Left ventricle myocardium inferior (tissue), 1 donor: ENCODE results near the gene KCNJ16. TPM values are rescaled to one million over a fixed set of nuclear protein-coding genes. Genes with fewer than 3 reads are reported as not detected.

Experiments used
- DNase-seq: peaks from one replicate; pipeline ENCODE4 v3.0.0-alpha.2; 2020
- H3K27ac ChIP-seq: fragments of 200-600 bp; replicated peaks from 2 replicates; pipeline ENCODE4 v1.8.0; 2021
- H3K27me3 ChIP-seq: fragments of 200-600 bp; 2 replicates; pipeline ENCODE4 v1.8.0; 2021; ENCODE audit warnings: low read depth
- H3K36me3 ChIP-seq: fragments of 200-600 bp; 2 replicates; pipeline ENCODE4 v1.8.0; 2021
- H3K4me1 ChIP-seq: fragments of 200-600 bp; 2 replicates; pipeline ENCODE4 v1.8.0; 2021
- H3K4me3 ChIP-seq: fragments of 200-600 bp; 2 replicates; pipeline ENCODE4 v1.8.0; 2021; ENCODE audit warnings: mild to moderate bottlenecking, moderate library complexity
- H3K9me3 ChIP-seq: fragments of 200-600 bp; replicated peaks from 2 replicates; pipeline ENCODE4 v1.8.0; 2021
- intact Hi-C: fragments of 100-400 bp; cut with micrococcal nuclease; formaldehyde crosslinking; loops from one replicate; pipeline ENCODE4 v1.11.0; 2022
- total RNA-seq: library from RNA; stranded (reverse); fragmentation: NEBNext Ultra II Directional; extraction: Animal tissue kit (Norgen Biotek cat#: 25700); gene quantifications from one replicate; pipeline ENCODE4 v1.2.1, GENCODE V29; 2021
- TF ChIP-seq, protein P1 (sequence below): fragments of 200-600 bp; IDR thresholded peaks from 2 replicates; pipeline ENCODE4 v1.8.0; 2021; ENCODE audit warnings: antibody characterized with exemption, mild to moderate bottlenecking, borderline replicate concordance
- donor health status: DM: no; HTN: yes; CAD: no; lungs with severe emphysema.

The KCNJ16 gene
- total RNA-seq, 1 donor from 2014 or later, result not detected

DNA sequence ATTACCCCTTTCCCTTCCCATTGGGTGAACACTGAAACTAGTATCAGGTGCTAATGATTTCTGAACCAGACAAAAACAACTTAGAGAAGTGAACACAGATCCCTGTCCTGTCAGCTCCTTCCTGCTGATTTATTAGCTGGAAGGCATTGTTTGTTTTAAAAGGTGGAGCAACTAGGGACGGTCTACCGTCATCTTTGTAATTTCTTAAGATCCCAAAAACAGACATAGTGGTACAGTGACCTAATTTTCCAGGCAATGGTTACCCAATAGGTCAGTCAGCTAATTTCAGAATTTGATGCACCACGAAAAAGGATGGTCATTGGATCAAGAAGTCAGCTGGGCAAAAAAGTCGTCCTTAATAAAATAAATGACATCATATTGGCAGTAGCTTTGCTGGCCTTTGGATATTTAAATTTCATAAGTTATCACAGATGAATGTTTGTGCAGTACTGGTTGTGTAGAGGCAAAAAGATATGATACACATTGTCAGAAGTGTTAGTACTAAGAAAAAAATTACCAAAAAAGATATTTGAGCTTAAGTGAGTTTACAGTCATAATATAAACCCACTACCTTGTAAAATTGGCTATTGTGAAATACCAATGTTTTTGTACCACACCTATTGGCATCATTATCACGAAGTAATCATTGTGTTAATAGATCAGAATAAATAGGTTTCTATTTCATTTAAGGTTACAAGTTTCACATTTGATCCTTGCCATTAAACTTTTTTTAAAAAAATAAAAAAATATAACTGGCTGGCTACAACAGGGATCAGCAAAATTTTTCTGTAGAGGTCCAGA is 27.2 kb upstream of the KCNJ16 start:
- peaks cover under 1% of the 10 kb centered on the region for H3K4me1 ChIP-seq
- H3K27ac ChIP-seq, result no peak overlapping the region
- no peaks in the 10 kb centered on the region for H3K9me3 ChIP-seq
- H3K27me3 ChIP-seq, result no peaks in the 10 kb centered on the region
- H3K4me3 ChIP-seq, result no peak overlapping the region
- H3K36me3 ChIP-seq, result no peaks in the 10 kb centered on the region
- DNase-seq, result no peak
- TF ChIP-seq, protein P1, sequence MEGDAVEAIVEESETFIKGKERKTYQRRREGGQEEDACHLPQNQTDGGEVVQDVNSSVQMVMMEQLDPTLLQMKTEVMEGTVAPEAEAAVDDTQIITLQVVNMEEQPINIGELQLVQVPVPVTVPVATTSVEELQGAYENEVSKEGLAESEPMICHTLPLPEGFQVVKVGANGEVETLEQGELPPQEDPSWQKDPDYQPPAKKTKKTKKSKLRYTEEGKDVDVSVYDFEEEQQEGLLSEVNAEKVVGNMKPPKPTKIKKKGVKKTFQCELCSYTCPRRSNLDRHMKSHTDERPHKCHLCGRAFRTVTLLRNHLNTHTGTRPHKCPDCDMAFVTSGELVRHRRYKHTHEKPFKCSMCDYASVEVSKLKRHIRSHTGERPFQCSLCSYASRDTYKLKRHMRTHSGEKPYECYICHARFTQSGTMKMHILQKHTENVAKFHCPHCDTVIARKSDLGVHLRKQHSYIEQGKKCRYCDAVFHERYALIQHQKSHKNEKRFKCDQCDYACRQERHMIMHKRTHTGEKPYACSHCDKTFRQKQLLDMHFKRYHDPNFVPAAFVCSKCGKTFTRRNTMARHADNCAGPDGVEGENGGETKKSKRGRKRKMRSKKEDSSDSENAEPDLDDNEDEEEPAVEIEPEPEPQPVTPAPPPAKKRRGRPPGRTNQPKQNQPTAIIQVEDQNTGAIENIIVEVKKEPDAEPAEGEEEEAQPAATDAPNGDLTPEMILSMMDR, result no peak
- intact Hi-C loops, result no loop called here

- no peaks in the 10 kb centered on the region for H3K36me3 ChIP-seq
Observed at GRCh38 chr17:70049801-70050591, 25.0 kb upstream of the KCNJ16 start.

DNA sequence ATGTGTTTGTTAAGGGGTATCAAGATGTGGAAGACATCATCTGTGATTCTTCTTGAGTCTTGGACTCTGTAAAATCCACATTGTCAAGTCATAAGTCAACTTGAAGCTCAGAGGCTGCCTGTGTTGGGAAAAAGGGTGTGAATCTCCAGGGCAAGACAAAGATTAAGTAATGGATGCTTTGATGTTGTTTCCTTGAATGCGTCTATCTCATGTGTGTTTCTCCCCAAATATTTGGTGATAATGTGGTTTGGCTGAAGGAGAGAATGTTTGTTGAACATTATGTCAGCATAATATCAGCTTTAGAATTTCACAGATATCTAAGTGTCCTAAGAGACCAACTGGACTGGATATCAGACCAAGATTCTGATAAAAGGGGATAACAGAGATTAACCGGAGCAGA is 24.1 kb upstream of the KCNJ16 start:
- no peak overlapping the region for H3K27ac ChIP-seq
- intact Hi-C loops, result no loop called here

More at GRCh38 chr17:70049801-70050591, 25.0 kb upstream of the KCNJ16 start:
- DNase-seq, result no peak
- H3K4me3 ChIP-seq, result no peak overlapping the region
- intact Hi-C loops, result no loop called here
- peaks cover 10% of the 10 kb centered on the region for H3K4me1 ChIP-seq
- H3K27ac ChIP-seq, result no peak overlapping the region
- no peaks in the 10 kb centered on the region for H3K9me3 ChIP-seq
- H3K27me3 ChIP-seq, result no peaks in the 10 kb centered on the region
- TF ChIP-seq, protein P1, result no peak

GRCh38 chr17:70053241-70054234 is 21.5 kb upstream of the KCNJ16 start:
- H3K36me3 ChIP-seq, result no peaks in the 10 kb centered on the region

More for the DNA sequence above, 24.1 kb upstream of the KCNJ16 start:
- TF ChIP-seq, protein P1, result no peak
- Histone ChIP-seq H3K4me1 (peaks cover 10% of the 10 kb centered on the region), H3K9me3 (no peaks in the 10 kb centered on the region), H3K27me3 (no peaks in the 10 kb centered on the region), H3K36me3 (no peaks in the 10 kb centered on the region), H3K4me3 (no peak overlapping the region)
- no peak for DNase-seq

More at GRCh38 chr17:70053241-70054234, 21.5 kb upstream of the KCNJ16 start:
- Histone ChIP-seq H3K9me3 (no peaks in the 10 kb centered on the region), H3K27me3 (no peaks in the 10 kb centered on the region), H3K4me3 (peak overlapping the region; percentile 45), H3K27ac (peak overlapping the region; percentile 9), H3K4me1 (peaks cover 10% of the 10 kb centered on the region)
- DNase-seq, result no peak
- intact Hi-C loops, result no loop called here
- TF ChIP-seq, protein P1, result no peak
